Measurements from ENCODE around the gene MAST4.

Gene MAST4

GRCh38 chr5:66877843-66878242 lies 281.6 kb downstream of the MAST4 start:
- TF ChIP-seq POLR2AphosphoS5 (IDR thresholded peaks at IDR 0.05; ENCODE audit: low read depth) (no peak), CTCF (IDR thresholded peaks at IDR 0.05; ENCODE audit: insufficient read depth, low read length) (no peak), REST (IDR thresholded peaks at IDR 0.05; ENCODE audit: insufficient replicate concordance, low read depth) (no peak), SPI1 (IDR thresholded peaks at IDR 0.05; ENCODE audit: borderline replicate concordance, low read depth) (no peak), GABPA (IDR thresholded peaks at IDR 0.05; ENCODE audit: low read depth) (no peak)
- DNase-seq (ENCODE audit: low read depth in 1 of 2, low spot score in 1 of 2), result no peak
- Histone ChIP-seq H3K27ac (replicated peaks) (no peak overlapping the region), H3K27me3 (ENCODE audit: insufficient read depth, poor library complexity, severe bottlenecking) (no peaks in the 10 kb centered on the region), H3K4me3 (replicated peaks; ENCODE audit: insufficient read depth, low read length) (no peak overlapping the region)

- Histone ChIP-seq H3K27ac (replicated peaks) (no peak overlapping the region), H3K27me3 (ENCODE audit: insufficient read depth, poor library complexity, severe bottlenecking) (no peaks in the 10 kb centered on the region), H3K4me3 (replicated peaks; ENCODE audit: insufficient read depth, low read length) (no peak overlapping the region)
- TF ChIP-seq REST (IDR thresholded peaks at IDR 0.05; ENCODE audit: insufficient replicate concordance, low read depth) (no peak), GABPA (IDR thresholded peaks at IDR 0.05; ENCODE audit: low read depth) (no peak)
- DNase-seq (ENCODE audit: low read depth in 1 of 2, low spot score in 1 of 2), result no peak
Observed at GRCh38 chr5:66880401-66880800, 284.2 kb downstream of the MAST4 start.

GRCh38 chr5:66881480-66882161 lies 285.4 kb downstream of the MAST4 start:
- TF ChIP-seq SPI1 (IDR thresholded peaks at IDR 0.05; ENCODE audit: borderline replicate concordance, low read depth), result no peak
- no peak for TF ChIP-seq POLR2AphosphoS5 (IDR thresholded peaks at IDR 0.05; ENCODE audit: low read depth)
- no peak for TF ChIP-seq REST (IDR thresholded peaks at IDR 0.05; ENCODE audit: insufficient replicate concordance, low read depth)
- TF ChIP-seq CTCF (IDR thresholded peaks at IDR 0.05; ENCODE audit: insufficient read depth, low read length), result no peak
- TF ChIP-seq GABPA (IDR thresholded peaks at IDR 0.05; ENCODE audit: low read depth), result no peak
- no peak for DNase-seq (ENCODE audit: low read depth in 1 of 2, low spot score in 1 of 2)
- Histone ChIP-seq H3K27me3 (ENCODE audit: insufficient read depth, poor library complexity, severe bottlenecking) (no peaks in the 10 kb centered on the region), H3K4me3 (replicated peaks; ENCODE audit: insufficient read depth, low read length) (no peak overlapping the region), H3K27ac (replicated peaks) (no peak overlapping the region)
